Fibroblast of skin of right biceps (primary cell): ENCODE measurements around the gene RIN3.

Source experiments
- DNase-seq: peaks from one replicate; pipeline ENCODE4 v3.0.0-alpha.2; 2013

RIN3 gene

GRCh38 chr14:92513204-92513965, at the start of gene RIN3:
Gene RIN3, plus strand, starts transcription at chr14:92513781. Its CDS starts 152 bp downstream, at chr14:92513933.
- DNase-seq: peak; percentile 79

- DNase-seq: no peak
Observed at GRCh38 chr14:92464156-92464555, 49.4 kb upstream of the RIN3 start.

- no peak for DNase-seq
Observed at GRCh38 chr14:92464716-92465115, 48.9 kb upstream of the RIN3 start.

- DNase-seq: no peak
Observed at GRCh38 chr14:92465353-92466055, 48.1 kb upstream of the RIN3 start.

GRCh38 chr14:92466059-92466458, 47.5 kb upstream of the RIN3 start:
- DNase-seq: no peak

GRCh38 chr14:92469515-92469914, 44.1 kb upstream of the RIN3 start:
- DNase-seq: no peak

GRCh38 chr14:92470215-92470614, 43.4 kb upstream of the RIN3 start:
- peak; percentile 90 for DNase-seq

- DNase-seq: no peak
Observed at GRCh38 chr14:92470811-92471210, 42.8 kb upstream of the RIN3 start.

- peak; percentile 89 for DNase-seq
Observed at GRCh38 chr14:92471919-92472318, 41.7 kb upstream of the RIN3 start.

GRCh38 chr14:92472860-92473259, 40.7 kb upstream of the RIN3 start:
- DNase-seq: no peak

- peak; percentile 76 for DNase-seq
Observed at GRCh38 chr14:92473261-92473968, 40.2 kb upstream of the RIN3 start.

- peak; percentile 66 for DNase-seq
Observed at GRCh38 chr14:92473969-92474535, 39.5 kb upstream of the RIN3 start.

GRCh38 chr14:92475037-92475436, 38.5 kb upstream of the RIN3 start:
- no peak for DNase-seq

GRCh38 chr14:92475451-92476187, 38.0 kb upstream of the RIN3 start:
- peak; percentile 32 for DNase-seq

GRCh38 chr14:92480856-92481255, 32.7 kb upstream of the RIN3 start:
- DNase-seq: no peak

- peak; percentile 68 for DNase-seq
Observed at GRCh38 chr14:92481386-92481785, 32.2 kb upstream of the RIN3 start.

- no peak for DNase-seq
Observed at GRCh38 chr14:92481811-92482555, 31.6 kb upstream of the RIN3 start.

GRCh38 chr14:92482621-92483319, 30.8 kb upstream of the RIN3 start:
- DNase-seq: no peak

GRCh38 chr14:92484132-92484823, 29.3 kb upstream of the RIN3 start:
- DNase-seq: no peak

- peak; percentile 38 for DNase-seq
Observed at GRCh38 chr14:92486881-92487280, 26.7 kb upstream of the RIN3 start.
